ENCODE results near the gene KRIT1.

KRIT1 gene

DNA sequence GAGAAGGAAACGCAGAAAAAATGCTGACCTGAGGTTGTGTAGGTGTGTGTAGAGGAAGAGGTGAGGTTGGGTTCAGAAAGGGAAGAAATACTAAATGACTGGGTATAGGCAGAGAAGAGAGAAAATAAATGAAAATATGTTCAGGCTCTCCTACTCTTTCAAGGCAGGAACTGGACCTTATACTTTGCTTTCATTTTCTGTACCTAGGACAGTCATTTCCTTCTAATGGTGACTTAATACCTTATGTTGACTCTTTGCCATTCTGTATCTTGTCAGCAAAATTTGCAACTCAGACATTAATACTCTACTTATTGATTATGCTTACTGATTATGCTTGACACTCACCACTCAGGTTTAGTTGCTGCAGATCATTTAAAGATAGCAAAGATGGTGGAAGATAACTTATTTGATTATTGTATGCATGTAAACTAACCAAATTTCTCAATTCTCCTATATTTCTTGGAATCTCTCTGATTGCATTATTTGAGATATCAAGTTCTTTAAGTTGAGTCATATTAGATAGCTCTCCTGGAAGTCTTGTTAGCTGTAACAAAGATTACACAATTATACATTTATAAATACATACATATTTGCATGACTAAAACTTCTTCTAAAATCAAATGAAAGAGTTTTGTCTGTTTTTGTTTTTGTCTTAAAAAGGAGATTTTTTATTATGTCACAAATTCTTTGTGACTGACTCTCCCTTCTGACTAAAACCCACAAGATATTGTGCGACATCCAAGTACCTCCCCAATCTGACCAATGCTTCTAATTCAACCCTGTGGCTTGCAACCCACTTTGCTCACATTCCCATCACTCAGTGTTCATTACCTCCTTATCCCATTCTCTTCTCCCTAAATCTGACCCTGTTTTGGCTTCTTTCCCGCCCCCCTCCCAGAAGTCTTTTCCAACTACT lies 86.8 kb downstream of the KRIT1 start:
- in situ Hi-C loops (cut with MboI; ENCODE audit: low pct_unique_long_range_greater_than_20kb, low sequenced_read_pairs, unreplicated experiment) = no loop called here
- DNase-seq (ENCODE audit: low spot score) = no peak
- TF ChIP-seq, protein P1, sequence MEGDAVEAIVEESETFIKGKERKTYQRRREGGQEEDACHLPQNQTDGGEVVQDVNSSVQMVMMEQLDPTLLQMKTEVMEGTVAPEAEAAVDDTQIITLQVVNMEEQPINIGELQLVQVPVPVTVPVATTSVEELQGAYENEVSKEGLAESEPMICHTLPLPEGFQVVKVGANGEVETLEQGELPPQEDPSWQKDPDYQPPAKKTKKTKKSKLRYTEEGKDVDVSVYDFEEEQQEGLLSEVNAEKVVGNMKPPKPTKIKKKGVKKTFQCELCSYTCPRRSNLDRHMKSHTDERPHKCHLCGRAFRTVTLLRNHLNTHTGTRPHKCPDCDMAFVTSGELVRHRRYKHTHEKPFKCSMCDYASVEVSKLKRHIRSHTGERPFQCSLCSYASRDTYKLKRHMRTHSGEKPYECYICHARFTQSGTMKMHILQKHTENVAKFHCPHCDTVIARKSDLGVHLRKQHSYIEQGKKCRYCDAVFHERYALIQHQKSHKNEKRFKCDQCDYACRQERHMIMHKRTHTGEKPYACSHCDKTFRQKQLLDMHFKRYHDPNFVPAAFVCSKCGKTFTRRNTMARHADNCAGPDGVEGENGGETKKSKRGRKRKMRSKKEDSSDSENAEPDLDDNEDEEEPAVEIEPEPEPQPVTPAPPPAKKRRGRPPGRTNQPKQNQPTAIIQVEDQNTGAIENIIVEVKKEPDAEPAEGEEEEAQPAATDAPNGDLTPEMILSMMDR (IDR thresholded peaks at IDR 0.05; ENCODE audit: extremely low read depth, insufficient read depth, missing control alignments) = no peak

DNA sequence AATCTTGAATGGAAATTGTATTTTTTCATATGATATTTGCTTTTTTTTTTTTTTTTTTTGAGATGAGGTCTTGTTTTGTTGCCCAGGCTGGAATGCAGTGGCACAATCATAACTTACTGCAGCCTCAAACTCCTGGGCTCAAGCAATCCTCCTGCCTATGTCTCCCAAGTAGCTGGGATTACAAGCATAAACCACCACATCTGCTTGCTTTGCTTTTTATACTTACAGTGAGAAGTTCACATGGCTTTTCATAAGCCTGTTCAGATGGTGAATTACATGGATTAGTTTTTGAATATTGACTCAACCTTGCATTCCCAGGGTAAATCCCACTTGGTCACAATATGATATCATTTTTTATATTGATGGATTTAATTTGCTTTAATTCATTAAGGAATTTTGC lies 88.7 kb downstream of the KRIT1 start:
- DNase-seq (ENCODE audit: low spot score) = no peak
- TF ChIP-seq, protein P1 (IDR thresholded peaks at IDR 0.05; ENCODE audit: extremely low read depth, insufficient read depth, missing control alignments) = no peak
- in situ Hi-C loops (cut with MboI; ENCODE audit: low pct_unique_long_range_greater_than_20kb, low sequenced_read_pairs, unreplicated experiment) = no loop called here

DNA sequence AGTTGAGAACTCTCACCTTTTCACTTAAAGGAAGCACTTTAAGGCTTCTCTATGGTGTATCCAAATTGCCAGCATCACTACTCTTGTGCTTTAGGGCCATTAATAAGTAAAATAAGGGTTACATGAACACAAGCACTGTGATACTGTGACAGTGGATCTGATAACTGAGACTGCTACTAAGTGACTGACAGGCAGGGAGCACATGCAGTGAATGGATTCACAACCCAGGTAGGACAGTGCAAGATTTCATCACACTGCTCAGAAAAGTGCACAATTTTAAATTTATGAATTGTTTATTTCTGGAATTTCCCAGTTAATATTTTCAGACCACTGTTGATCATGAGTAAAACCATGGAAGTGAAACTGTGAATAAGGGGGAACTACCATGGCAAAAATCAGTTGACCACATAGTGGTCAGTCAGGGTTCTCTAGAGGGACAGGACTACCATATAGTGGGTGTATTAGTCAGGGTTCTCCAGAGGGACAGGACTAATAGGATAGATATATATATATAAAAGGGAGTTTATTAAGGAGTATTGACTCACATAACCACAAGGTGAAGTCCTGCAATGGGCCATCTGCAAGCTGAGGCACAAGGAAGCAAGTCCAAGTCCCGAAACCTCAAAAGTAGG lies 90.5 kb downstream of the KRIT1 start:
- no peak for DNase-seq (ENCODE audit: low spot score)
- TF ChIP-seq, protein P1 (IDR thresholded peaks at IDR 0.05; ENCODE audit: extremely low read depth, insufficient read depth, missing control alignments) = no peak
- in situ Hi-C loops (cut with MboI; ENCODE audit: low pct_unique_long_range_greater_than_20kb, low sequenced_read_pairs, unreplicated experiment) = no loop called here

DNA sequence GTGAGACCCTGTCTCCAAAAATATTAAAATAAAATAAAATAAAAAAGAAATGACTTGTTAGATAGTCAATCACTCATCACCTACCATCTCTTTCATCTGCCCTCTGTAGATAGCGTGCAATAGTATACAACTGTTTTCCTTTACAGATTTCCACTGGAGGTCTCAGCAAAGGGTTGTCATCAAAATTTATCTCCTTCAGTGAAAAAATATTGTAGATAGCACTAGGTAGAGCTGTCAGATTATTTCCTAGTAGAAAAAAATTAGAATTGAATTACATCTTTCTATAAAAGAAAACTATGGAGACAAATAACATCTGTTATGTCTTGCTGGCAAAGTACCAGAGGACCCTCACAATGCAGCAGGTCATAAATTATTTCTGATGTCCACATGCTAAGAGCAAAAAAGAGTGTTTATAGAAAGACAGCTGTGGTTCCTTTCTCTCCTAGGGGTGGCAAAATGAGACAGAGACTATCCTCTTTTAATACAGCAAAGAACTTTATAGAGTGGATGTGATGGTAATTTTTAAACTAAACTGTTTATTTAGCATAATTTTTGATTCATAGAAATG lies 95.2 kb downstream of the KRIT1 start:
- TF ChIP-seq, protein P1 (IDR thresholded peaks at IDR 0.05; ENCODE audit: extremely low read depth, insufficient read depth, missing control alignments) = no peak
- no peak for DNase-seq (ENCODE audit: low spot score)
- in situ Hi-C loops (cut with MboI; ENCODE audit: low pct_unique_long_range_greater_than_20kb, low sequenced_read_pairs, unreplicated experiment) = no loop called here

DNA sequence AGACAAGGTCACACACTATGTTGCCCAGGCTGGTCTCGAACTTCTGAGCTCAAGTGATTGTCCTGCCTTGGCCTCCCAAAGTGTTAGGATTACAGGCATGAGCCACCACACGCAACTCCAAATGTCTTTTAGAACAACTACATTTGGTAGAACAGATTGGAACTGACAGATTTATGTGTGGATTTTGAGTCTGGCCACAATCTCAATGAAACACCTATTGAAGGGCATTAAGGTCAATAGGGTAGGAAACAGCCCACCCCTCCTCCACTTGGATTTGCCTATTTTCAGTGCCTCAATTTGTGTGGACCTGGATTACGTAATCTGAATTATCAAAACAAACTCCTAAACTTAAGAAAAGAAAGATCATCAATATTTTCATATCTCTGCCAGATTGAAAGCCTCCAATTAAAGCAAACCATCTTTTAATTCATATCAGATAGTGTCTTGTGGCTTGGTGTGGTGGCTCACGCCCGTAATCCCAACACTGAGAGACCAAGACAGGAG lies 95.9 kb downstream of the KRIT1 start:
- DNase-seq (ENCODE audit: low spot score) = no peak
- in situ Hi-C loops (cut with MboI; ENCODE audit: low pct_unique_long_range_greater_than_20kb, low sequenced_read_pairs, unreplicated experiment) = no loop called here
- TF ChIP-seq, protein P1 (IDR thresholded peaks at IDR 0.05; ENCODE audit: extremely low read depth, insufficient read depth, missing control alignments) = no peak
